Measurements from ENCODE around the gene NCOA5. TPM values are rescaled to one million over a fixed set of nuclear protein-coding genes. Genes with fewer than 3 reads are reported as not detected.

NCOA5 gene
- total RNA-seq, 1 donor from 2014 or later = 16.5 TPM

DNA sequence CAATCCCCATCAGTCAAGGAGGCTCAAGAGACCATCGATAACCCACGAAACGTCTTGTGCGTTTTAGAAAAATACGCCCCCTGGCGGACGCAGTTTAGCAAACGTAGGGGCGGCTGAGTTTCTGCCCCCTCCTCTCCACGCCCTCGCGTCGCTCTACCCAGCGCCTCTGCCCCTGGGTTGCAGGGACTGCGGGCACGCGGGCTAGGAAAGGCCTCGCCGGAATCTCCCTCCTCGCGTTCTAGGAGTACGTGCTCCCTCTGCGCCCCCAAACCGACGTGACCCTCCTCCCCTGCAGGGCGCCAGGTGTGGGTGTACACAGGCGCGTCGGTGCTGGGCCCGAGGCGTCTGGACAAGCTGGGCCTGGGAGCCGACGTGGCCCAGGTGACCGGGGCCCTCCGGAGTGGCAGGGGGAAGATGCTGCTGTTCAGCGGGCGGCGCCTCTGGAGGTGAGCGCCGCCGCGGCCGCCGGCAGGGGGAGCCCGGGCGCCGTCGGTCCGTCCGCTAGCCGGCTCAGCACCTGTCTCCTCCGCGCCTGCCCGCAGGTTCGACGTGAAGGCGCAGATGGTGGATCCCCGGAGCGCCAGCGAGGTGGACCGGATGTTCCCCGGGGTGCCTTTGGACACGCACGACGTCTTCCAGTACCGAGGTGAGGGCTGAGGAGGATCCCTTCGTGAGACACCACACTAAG is 75.8 kb downstream of the NCOA5 start:
- peak overlapping the region; percentile 17 for H3K4me3 ChIP-seq
- H3K27me3 ChIP-seq (ENCODE audit: low read depth) = peaks cover 100% of the 10 kb centered on the region
- no peaks in the 10 kb centered on the region for H3K36me3 ChIP-seq
- peaks cover 18% of the 10 kb centered on the region for H3K4me1 ChIP-seq
- DNase-seq = no peak
- H3K27ac ChIP-seq (replicated peaks) = no peak overlapping the region
- TF ChIP-seq, protein P1, sequence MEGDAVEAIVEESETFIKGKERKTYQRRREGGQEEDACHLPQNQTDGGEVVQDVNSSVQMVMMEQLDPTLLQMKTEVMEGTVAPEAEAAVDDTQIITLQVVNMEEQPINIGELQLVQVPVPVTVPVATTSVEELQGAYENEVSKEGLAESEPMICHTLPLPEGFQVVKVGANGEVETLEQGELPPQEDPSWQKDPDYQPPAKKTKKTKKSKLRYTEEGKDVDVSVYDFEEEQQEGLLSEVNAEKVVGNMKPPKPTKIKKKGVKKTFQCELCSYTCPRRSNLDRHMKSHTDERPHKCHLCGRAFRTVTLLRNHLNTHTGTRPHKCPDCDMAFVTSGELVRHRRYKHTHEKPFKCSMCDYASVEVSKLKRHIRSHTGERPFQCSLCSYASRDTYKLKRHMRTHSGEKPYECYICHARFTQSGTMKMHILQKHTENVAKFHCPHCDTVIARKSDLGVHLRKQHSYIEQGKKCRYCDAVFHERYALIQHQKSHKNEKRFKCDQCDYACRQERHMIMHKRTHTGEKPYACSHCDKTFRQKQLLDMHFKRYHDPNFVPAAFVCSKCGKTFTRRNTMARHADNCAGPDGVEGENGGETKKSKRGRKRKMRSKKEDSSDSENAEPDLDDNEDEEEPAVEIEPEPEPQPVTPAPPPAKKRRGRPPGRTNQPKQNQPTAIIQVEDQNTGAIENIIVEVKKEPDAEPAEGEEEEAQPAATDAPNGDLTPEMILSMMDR (IDR thresholded peaks at IDR 0.05; ENCODE audit: borderline replicate concordance) = peak; percentile 72
- intact Hi-C loops (cut with micrococcal nuclease) = no loop called here
- no peaks in the 10 kb centered on the region for H3K9me3 ChIP-seq (replicated peaks)

DNA sequence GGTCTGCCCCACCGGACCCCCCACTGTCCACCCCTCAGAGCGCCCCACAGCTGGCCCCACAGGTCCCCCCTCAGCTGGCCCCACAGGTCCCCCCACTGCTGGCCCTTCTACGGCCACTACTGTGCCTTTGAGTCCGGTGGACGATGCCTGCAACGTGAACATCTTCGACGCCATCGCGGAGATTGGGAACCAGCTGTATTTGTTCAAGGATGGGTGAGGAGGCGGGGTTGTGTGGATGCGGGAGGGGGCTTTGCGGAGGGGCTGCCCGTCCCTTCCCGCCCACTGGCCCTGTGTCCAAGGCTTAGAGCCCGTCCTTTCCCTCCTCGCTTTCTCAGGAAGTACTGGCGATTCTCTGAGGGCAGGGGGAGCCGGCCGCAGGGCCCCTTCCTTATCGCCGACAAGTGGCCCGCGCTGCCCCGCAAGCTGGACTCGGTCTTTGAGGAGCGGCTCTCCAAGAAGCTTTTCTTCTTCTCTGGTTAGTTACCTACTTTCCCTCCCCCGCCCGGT is 76.4 kb downstream of the NCOA5 start:
- Histone ChIP-seq H3K9me3 (replicated peaks) (no peaks in the 10 kb centered on the region), H3K4me3 (no peak overlapping the region), H3K4me1 (peaks cover 18% of the 10 kb centered on the region), H3K27me3 (ENCODE audit: low read depth) (peaks cover 100% of the 10 kb centered on the region), H3K27ac (replicated peaks) (no peak overlapping the region), H3K36me3 (no peaks in the 10 kb centered on the region)
- no peak for DNase-seq
- intact Hi-C loops (cut with micrococcal nuclease) = no loop called here
- TF ChIP-seq, protein P1 (IDR thresholded peaks at IDR 0.05; ENCODE audit: borderline replicate concordance) = no peak

DNA sequence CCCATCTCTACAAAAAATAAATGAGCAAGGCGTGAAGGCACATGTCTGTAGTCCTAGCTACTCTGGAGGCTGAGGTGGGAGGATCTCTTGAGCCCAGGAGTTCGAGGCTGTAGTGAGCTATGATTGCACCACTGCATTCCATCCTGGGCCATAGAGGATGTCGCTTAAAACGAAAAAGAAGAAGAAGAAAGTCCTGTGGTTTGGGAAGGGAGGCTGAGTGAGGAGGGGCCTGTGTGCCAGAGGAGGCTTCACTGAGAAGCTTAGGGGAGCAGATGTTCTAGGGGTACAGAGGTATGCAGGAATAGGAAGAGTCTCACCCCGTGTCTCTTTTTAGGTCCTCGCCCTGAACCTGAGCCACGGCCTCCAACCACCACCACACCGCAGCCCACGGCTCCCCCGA is 76.8 kb downstream of the NCOA5 start:
- Histone ChIP-seq H3K27ac (replicated peaks) (no peak overlapping the region), H3K4me1 (peaks cover 18% of the 10 kb centered on the region), H3K4me3 (no peak overlapping the region), H3K27me3 (ENCODE audit: low read depth) (peaks cover 100% of the 10 kb centered on the region), H3K9me3 (replicated peaks) (no peaks in the 10 kb centered on the region), H3K36me3 (no peaks in the 10 kb centered on the region)
- DNase-seq = no peak
- intact Hi-C loops (cut with micrococcal nuclease) = no loop called here
- TF ChIP-seq, protein P1 (IDR thresholded peaks at IDR 0.05; ENCODE audit: borderline replicate concordance) = no peak

DNA sequence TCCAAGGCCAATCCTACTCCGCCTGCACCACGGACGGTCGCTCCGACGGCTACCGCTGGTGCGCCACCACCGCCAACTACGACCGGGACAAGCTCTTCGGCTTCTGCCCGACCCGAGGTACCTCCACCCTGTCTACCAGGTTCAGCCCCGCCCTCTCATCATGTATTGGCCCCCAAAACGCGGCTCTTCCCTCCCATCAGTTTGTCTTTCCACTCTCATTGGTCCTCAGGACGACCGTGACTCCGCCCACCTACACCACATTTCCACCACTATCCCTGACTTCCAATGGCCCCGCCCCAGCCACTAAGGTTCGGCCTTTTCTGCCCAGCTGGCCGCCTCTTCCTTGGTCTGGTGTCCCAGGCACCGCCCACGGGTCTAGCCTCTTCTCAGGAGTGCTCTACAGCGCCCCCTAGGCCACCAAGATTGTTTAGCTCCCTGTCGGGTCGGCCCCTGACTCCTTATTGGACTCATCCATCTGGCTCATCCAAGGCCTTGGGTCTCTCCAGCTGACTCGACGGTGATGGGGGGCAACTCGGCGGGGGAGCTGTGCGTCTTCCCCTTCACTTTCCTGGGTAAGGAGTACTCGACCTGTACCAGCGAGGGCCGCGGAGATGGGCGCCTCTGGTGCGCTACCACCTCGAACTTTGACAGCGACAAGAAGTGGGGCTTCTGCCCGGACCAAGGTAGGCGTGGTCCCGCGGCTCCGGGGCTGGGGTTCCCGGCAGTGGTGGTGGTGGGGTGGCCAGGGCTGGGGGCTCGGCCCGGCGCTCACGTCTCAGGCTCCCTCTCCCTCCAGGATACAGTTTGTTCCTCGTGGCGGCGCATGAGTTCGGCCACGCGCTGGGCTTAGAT is 77.9 kb downstream of the NCOA5 start:
- H3K9me3 ChIP-seq (replicated peaks) = no peaks in the 10 kb centered on the region
- peak; percentile 60 for DNase-seq
- no peak overlapping the region for H3K4me3 ChIP-seq
- peaks cover 100% of the 10 kb centered on the region for H3K27me3 ChIP-seq (ENCODE audit: low read depth)
- intact Hi-C loops (cut with micrococcal nuclease) = no loop called here
- peaks cover 18% of the 10 kb centered on the region for H3K4me1 ChIP-seq
- H3K36me3 ChIP-seq = no peaks in the 10 kb centered on the region
- H3K27ac ChIP-seq (replicated peaks) = no peak overlapping the region
- TF ChIP-seq, protein P1 (IDR thresholded peaks at IDR 0.05; ENCODE audit: borderline replicate concordance) = no peak

Other genes with a start within 250 kb of the NCOA5 start
- 32.1 TPM for gene ACOT8, start 232.6 kb downstream of the NCOA5 start, total RNA-seq
- 2.0 TPM for gene ZSWIM3, start 232.3 kb downstream of the NCOA5 start, total RNA-seq
- gene ZSWIM1, start 208.7 kb downstream of the NCOA5 start, total RNA-seq = 11.2 TPM
- gene SPATA25, start 202.3 kb downstream of the NCOA5 start, total RNA-seq = 2.4 TPM
- gene NEURL2, start 198.8 kb downstream of the NCOA5 start, total RNA-seq = 7.6 TPM
- 116 TPM for gene CTSA, start 198.6 kb downstream of the NCOA5 start, total RNA-seq
- gene PLTP, start 177.8 kb downstream of the NCOA5 start, total RNA-seq = 84.1 TPM
- gene PCIF1, start 155.3 kb downstream of the NCOA5 start, total RNA-seq = 21.9 TPM
- gene ZNF335, start 117.8 kb downstream of the NCOA5 start, total RNA-seq = 8.1 TPM
- 0.58 TPM for gene MMP9, start 81.1 kb downstream of the NCOA5 start, total RNA-seq
- gene SLC12A5, start 60.7 kb downstream of the NCOA5 start, total RNA-seq = not detected
- 6.8 TPM for gene CD40, start 28.4 kb upstream of the NCOA5 start, total RNA-seq
- 2.3 TPM for gene CDH22, start 218.5 kb upstream of the NCOA5 start, total RNA-seq